Stimulated activated naive CD8-positive, alpha-beta T cell treated with anti-CD3 and anti-CD28 coated beads, Interleukin-15, amount 100 ng/mL, for 72 hours (primary cell): ENCODE results near the gene DNAJC15.

Experiments used
- ATAC-seq: fragments of 150-1000 bp; cut with Tn5 transposase; 2 replicates; pipeline ENCODE4 v1.10.0; 2021; ENCODE audit warnings: mild to moderate bottlenecking, moderate library complexity
- DNase-seq, 2 donors: peaks; one replicate each; pipeline ENCODE4 v3.0.0; 2021 to 2022
- H3K27ac Mint-ChIP-seq, 2 donors: one replicate each; pipeline ENCODE4 v1.8.0; 2022; ENCODE audit warnings: mild to moderate bottlenecking in 2 of 2, mixed read lengths in 2 of 2, moderate library complexity in 2 of 2
- H3K27me3 Mint-ChIP-seq: one replicate; pipeline ENCODE4 v1.8.0; 2022; ENCODE audit warnings: mixed read lengths
- H3K4me1 Mint-ChIP-seq: one replicate; pipeline ENCODE4 v1.8.0; 2022; ENCODE audit warnings: mild to moderate bottlenecking, mixed read lengths
- H3K4me3 Mint-ChIP-seq, 2 donors: one replicate each; pipeline ENCODE4 v1.8.0; 2022; ENCODE audit warnings: mild to moderate bottlenecking in 2 of 2, mixed read lengths in 2 of 2, moderate library complexity in 1 of 2
- H3K9me3 Mint-ChIP-seq, 2 donors: one replicate each; pipeline ENCODE4 v1.8.0; 2022; ENCODE audit warnings: mixed read lengths in 2 of 2

The DNAJC15 gene

DNA sequence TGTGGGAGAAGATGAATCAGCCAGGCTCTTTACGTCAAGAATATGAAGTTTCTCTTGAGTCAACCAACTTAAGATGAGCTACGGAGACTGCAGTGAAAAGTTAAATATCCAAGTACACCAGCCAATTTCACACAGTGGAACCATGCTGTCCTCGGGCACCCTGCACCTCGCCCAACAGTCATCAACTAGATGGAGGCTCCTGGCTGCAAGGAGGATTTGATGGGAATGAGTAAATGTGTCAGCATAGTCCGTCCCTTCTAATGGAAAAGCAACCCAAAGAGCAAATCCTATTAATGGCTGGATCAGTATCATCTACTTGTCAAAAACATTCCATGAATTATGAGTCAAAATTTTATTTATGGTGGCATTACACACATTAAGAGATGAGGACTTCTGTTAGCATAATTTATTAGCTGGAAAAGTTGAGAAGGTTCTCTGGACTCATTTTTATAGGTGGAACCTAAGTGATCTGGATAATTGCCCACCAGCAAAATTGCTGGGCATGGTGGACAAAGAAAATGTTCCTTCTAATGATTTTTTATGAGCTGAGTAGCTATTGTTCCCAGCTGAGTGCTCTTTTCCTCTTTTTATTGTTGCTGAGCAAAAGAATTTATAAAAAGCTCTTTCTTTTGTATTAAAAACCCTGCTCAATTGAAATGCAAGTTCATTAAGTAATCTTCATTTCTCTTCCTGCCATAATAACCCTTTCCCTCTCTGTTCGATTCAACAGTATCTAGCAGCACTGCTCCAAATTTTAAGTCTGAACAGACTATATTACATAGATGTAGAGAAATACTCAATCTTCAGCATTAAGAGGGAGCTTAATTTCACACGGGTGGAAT, 88.4 kb downstream of the DNAJC15 start:
- ATAC-seq (no peak), DNase-seq (no peak)
- H3K9me3 Mint-ChIP-seq = no peaks in the 10 kb centered on the region
- no peak overlapping the region for H3K27ac Mint-ChIP-seq
- H3K4me3 Mint-ChIP-seq = no peak overlapping the region
- no peaks in the 10 kb centered on the region for H3K27me3 Mint-ChIP-seq
- H3K4me1 Mint-ChIP-seq = no peaks in the 10 kb centered on the region

DNA sequence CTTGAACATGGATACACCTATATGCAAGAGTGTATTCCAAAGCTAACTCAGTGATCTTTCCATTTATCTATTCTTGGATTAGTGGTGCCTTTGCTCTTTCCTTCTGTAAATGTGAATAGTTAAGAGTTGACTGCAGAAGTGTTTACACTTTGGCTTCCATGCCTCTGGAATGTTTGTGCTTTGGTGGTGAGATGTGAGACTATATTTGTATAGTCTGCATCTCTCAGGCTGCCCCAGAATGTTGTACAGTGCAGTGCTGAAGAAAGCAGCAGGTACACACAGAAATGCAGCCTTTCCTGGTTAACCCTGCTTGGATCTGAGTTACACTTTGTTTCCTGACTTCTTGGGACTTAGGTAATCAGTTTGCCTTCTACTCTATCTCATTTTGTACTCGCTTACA, 90.2 kb downstream of the DNAJC15 start:
- no peaks in the 10 kb centered on the region for H3K9me3 Mint-ChIP-seq
- ATAC-seq (no peak), DNase-seq (no peak)
- no peaks in the 10 kb centered on the region for H3K27me3 Mint-ChIP-seq
- H3K4me1 Mint-ChIP-seq = no peaks in the 10 kb centered on the region
- H3K27ac Mint-ChIP-seq = no peak overlapping the region
- no peak overlapping the region for H3K4me3 Mint-ChIP-seq

DNA sequence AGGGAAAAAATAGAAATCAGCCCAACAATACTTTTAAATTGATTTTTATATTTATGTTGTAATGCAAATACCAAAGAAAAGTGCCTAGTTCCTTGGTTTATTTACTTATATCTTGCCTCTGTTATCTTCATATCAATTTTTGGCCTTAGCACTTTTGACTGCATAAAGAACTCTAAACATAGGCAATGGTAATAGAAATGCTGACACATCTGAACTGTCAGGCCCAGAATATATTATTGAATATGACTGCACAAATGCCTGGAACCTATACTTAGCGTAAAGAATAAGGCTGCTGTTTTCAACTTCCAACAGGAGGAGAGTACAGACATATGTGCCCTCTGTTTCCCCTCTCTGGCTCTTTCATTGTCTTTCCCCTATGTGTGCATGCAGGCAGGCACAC, 91.1 kb downstream of the DNAJC15 start:
- no peak for DNase-seq
- Mint-ChIP-seq H3K4me3 (no peak overlapping the region), H3K4me1 (no peaks in the 10 kb centered on the region), H3K27ac (no peak overlapping the region), H3K27me3 (no peaks in the 10 kb centered on the region), H3K9me3 (no peaks in the 10 kb centered on the region)
- no peak for ATAC-seq

DNA sequence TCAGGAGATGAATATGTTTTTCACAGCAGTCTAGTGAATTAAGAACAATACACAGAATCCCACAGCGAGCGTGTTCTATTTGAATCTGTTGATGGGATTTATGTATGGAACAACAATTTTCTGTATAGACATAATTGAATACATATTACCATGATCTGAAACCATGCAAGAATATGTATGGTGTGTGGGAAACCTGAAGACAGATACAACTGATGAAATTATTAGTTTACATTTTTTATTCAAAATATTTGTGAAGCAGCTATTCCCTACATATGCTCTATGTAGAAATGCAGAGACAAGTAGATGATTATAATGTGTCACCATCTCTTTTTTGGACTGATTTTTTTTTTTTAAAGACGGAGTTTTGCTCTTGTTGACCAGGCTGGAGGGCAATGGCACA, 91.8 kb downstream of the DNAJC15 start:
- H3K27ac Mint-ChIP-seq = no peak overlapping the region
- ATAC-seq (no peak), DNase-seq (no peak)
- H3K4me1 Mint-ChIP-seq = no peaks in the 10 kb centered on the region
- H3K4me3 Mint-ChIP-seq = no peak overlapping the region
- no peaks in the 10 kb centered on the region for H3K9me3 Mint-ChIP-seq
- H3K27me3 Mint-ChIP-seq = no peaks in the 10 kb centered on the region

GRCh38 chr13:43116242-43116641, 92.9 kb downstream of the DNAJC15 start:
- no peaks in the 10 kb centered on the region for H3K27me3 Mint-ChIP-seq
- ATAC-seq = no peak
- no peaks in the 10 kb centered on the region for H3K4me1 Mint-ChIP-seq
- no peak overlapping the region for H3K27ac Mint-ChIP-seq
- H3K4me3 Mint-ChIP-seq = no peak overlapping the region
- H3K9me3 Mint-ChIP-seq = no peaks in the 10 kb centered on the region
- no peak for DNase-seq

DNA sequence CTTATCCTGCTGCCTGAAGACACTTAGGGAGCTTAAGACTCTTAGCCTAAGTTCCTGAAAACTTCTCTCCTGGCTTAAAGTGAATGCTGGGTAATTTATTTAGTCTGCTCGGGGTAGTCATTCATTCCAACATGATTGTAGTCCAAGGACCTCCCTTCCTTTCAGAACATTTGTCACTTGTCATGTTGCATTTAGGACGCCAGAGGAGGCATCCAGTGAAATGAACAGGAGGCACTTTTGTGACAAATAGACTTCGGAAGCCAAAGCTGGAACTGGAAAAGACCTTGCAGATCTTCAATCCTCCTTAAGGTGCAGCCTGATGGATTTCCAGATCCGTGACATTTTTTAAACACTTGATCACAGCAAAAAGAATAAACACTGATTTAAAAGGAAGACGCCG, 95.1 kb downstream of the DNAJC15 start:
- no peak for DNase-seq
- Mint-ChIP-seq H3K9me3 (no peaks in the 10 kb centered on the region), H3K4me3 (no peak overlapping the region), H3K27me3 (no peaks in the 10 kb centered on the region), H3K27ac (no peak overlapping the region), H3K4me1 (no peaks in the 10 kb centered on the region)
- no peak for ATAC-seq

GRCh38 chr13:43119206-43119605, 95.8 kb downstream of the DNAJC15 start:
- no peak for DNase-seq
- Mint-ChIP-seq H3K9me3 (no peaks in the 10 kb centered on the region), H3K27ac (no peak overlapping the region), H3K4me1 (no peaks in the 10 kb centered on the region), H3K27me3 (no peaks in the 10 kb centered on the region), H3K4me3 (no peak overlapping the region)
- ATAC-seq = no peak

DNA sequence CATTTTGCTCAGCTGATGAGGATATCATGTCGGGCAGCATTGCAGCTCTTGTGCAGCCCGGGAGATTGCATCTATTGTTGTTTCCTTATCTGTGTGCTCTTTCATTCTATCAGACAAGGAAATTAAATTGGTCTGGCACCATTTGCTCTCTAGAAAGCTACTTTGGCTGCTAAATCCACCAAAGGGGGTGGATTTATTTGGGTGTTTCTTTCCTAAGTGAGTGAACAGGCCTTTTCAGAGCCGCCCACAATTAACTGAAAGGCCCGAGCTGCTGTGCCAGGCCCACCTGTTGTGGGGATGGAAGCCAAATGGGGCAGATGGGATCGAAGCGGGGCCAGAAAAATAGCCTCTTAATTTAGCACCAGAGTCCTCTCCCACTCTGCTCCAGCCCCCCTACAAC, 99.4 kb downstream of the DNAJC15 start:
- Mint-ChIP-seq H3K9me3 (no peaks in the 10 kb centered on the region), H3K4me3 (no peak overlapping the region), H3K4me1 (peaks cover 6% of the 10 kb centered on the region), H3K27me3 (no peaks in the 10 kb centered on the region), H3K27ac (no peak overlapping the region)
- DNase-seq (no peak), ATAC-seq (no peak)

GRCh38 chr13:43123856-43124255, 100.5 kb downstream of the DNAJC15 start:
- Mint-ChIP-seq H3K4me1 (peaks cover 15% of the 10 kb centered on the region), H3K4me3 (no peak overlapping the region), H3K9me3 (no peaks in the 10 kb centered on the region), H3K27me3 (no peaks in the 10 kb centered on the region), H3K27ac (no peak overlapping the region)
- DNase-seq (no peak), ATAC-seq (no peak)

DNA sequence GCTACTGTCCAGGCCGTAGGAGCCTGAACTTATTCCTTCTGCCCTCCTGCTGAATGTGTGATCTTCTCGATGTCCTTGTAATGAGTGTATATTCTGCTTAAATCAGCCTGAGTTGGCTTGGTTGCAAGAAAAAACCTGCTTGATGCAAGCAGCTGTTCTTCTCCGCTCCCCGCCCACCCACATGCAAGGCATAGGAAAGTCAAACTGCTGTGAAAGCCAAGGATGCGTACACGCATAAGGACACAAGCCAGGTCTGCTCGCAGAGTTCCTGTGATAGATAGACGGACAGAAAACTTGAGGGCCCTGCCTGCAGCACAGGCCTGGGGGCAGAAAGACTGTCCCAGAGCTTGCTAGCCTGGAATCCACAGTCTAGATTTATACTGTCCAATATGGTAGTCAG, 101.1 kb downstream of the DNAJC15 start:
- Mint-ChIP-seq H3K4me3 (no peak overlapping the region), H3K4me1 (peaks cover 15% of the 10 kb centered on the region), H3K27me3 (no peaks in the 10 kb centered on the region), H3K9me3 (no peaks in the 10 kb centered on the region), H3K27ac (no peak overlapping the region)
- ATAC-seq (no peak), DNase-seq (no peak)

- DNase-seq (no peak), ATAC-seq (no peak)
- Mint-ChIP-seq H3K4me3 (peak overlapping the region in 1 of 2 donors; percentile 29), H3K27ac (no peak overlapping the region), H3K27me3 (no peaks in the 10 kb centered on the region), H3K4me1 (peaks cover 15% of the 10 kb centered on the region), H3K9me3 (no peaks in the 10 kb centered on the region)
Measured at GRCh38 chr13:43126420-43126819, 103.0 kb downstream of the DNAJC15 start.

- Mint-ChIP-seq H3K4me1 (peaks cover 15% of the 10 kb centered on the region), H3K27ac (peak overlapping the region; percentile 13 to 82), H3K9me3 (no peaks in the 10 kb centered on the region), H3K27me3 (no peaks in the 10 kb centered on the region), H3K4me3 (peak overlapping the region in 1 of 2 donors; percentile 26)
- DNase-seq (no peak), ATAC-seq (peak; percentile 28)
Measured at GRCh38 chr13:43127103-43127798, 103.9 kb downstream of the DNAJC15 start.

DNA sequence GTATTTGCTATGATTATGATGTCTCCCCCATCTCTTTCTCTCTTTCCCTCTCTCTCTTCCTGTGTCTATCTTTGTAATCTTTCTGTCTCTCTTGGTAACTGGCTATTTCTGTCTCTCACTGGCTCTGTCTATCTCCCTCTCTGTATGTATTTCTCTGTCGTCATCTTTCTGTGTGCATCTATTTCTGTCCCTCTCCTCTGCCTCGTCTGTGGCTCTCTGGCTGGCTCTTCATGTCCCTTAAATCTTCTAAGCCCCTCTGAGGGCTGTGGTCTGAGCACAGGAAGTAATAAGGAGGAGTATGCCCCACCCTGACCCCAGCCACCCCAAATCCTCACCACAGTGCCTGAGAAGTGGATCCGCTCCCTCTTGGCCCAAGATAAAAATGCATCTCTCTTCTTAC, 104.4 kb downstream of the DNAJC15 start:
- ATAC-seq = peak; percentile 56
- H3K4me1 Mint-ChIP-seq = peaks cover 15% of the 10 kb centered on the region
- H3K27me3 Mint-ChIP-seq = no peaks in the 10 kb centered on the region
- no peaks in the 10 kb centered on the region for H3K9me3 Mint-ChIP-seq
- H3K27ac Mint-ChIP-seq = peak overlapping the region; percentile 13 to 82
- H3K4me3 Mint-ChIP-seq = peak overlapping the region in 1 of 2 donors; percentile 26
- DNase-seq = no peak

DNA sequence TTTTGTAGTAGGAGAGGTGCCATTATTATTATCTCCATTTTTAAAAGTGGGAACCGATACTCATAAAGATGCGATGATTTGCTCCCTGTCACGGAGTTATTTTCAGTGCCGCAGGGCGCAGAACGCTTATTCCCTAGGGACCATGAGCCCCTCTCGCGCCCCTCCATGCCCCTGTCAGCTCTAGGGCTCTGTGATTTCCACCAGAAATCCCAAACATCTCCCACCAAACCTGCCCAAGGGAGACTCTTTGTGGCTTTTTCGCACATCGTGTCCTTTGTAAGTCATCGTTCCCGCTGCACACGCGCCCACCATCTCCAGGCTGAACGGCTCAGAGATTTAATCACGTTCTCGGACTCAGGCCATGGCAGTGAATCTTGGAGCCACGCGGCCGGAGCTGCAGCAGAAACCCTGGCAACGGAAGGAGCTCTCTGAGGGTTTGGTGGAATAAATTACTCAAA, 105.1 kb downstream of the DNAJC15 start:
- no peaks in the 10 kb centered on the region for H3K27me3 Mint-ChIP-seq
- H3K27ac Mint-ChIP-seq = peak overlapping the region in 1 of 2 donors; percentile 24

GRCh38 chr13:43129066-43129465, 105.7 kb downstream of the DNAJC15 start:
- Mint-ChIP-seq H3K27ac (no peak overlapping the region), H3K9me3 (no peaks in the 10 kb centered on the region), H3K27me3 (no peaks in the 10 kb centered on the region), H3K4me3 (no peak overlapping the region), H3K4me1 (peaks cover 15% of the 10 kb centered on the region)
- DNase-seq (no peak), ATAC-seq (no peak)

More for the DNA sequence above, 105.1 kb downstream of the DNAJC15 start:
- Mint-ChIP-seq H3K4me1 (peaks cover 15% of the 10 kb centered on the region), H3K4me3 (no peak overlapping the region), H3K9me3 (no peaks in the 10 kb centered on the region)
- no peak for ATAC-seq
- no peak for DNase-seq

DNA sequence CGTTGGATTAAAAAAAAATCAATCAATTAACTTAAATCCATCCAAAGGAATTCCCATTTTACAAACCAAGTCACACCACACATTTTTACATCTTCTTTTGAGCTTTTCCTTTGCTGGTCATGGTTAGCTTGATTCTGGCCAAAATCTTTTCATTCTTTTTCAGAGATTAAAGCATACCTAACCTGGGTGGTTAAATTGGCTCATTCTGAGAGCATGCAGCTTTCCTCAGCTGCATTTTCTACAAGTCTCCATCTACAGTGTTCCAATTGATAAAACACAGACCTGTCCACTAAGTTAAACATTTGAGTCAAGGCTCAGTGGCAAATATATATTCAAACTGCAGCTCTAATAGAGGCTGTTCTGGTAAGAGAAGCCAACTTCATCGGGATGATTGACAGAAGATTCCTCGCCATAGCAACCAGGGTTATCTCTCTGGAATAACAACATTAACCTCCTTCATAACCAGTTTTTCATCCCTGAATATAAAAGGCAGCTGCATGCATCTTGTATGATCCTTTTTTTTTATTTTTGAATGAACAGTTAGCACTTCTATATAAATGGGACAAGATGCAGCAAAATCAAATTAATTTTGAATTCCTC, 106.2 kb downstream of the DNAJC15 start:
- no peaks in the 10 kb centered on the region for H3K27me3 Mint-ChIP-seq
- no peak overlapping the region for H3K4me3 Mint-ChIP-seq
- DNase-seq (no peak), ATAC-seq (no peak)
- peaks cover 15% of the 10 kb centered on the region for H3K4me1 Mint-ChIP-seq
- H3K27ac Mint-ChIP-seq = no peak overlapping the region
- no peaks in the 10 kb centered on the region for H3K9me3 Mint-ChIP-seq
